Caco-2 (cell line): ENCODE data around the gene CLSTN2. TPM values are rescaled to one million over a fixed set of nuclear protein-coding genes. Genes with fewer than 3 reads are reported as not detected.

Source experiments
- BruUV-seq: library from RNA; stranded (reverse); fragments of 400-500 nt; replicated peaks from 2 replicates; lab custom pipeline; 2021; lab: Mats Ljungman, UMichigan
- CTCF ChIA-PET: fragments of 300-600 bp; sonication (Branson Sonifier 250); formaldehyde crosslinking; loops from one replicate; lab custom pipeline; 2022; ENCODE audit warnings: antibody characterized with exemption; lab: Charles Lee
- POLR2A ChIA-PET: fragments of 300-600 bp; sonication (Branson Sonifier 250); formaldehyde crosslinking; loops from one replicate; lab custom pipeline; 2022; ENCODE audit warnings: antibody characterized with exemption; lab: Charles Lee
- DNase-seq, 2 experiments: peaks; one replicate each; pipeline versions ENCODE4 v3.0.0 to v3.0.0-alpha.2; 2020 to 2022
- H3K27me3 ChIP-seq: replicated peaks from 2 replicates; pipeline ENCODE4 v1.6.0; 2011; ENCODE audit warnings: low read length; ENCODE audit not compliant: control insufficient read depth, insufficient read depth
- H3K36me3 ChIP-seq: 2 replicates; pipeline ENCODE4 v1.5.1; 2011; ENCODE audit warnings: low read length; ENCODE audit not compliant: control insufficient read depth, insufficient read depth
- H3K4me1 ChIP-seq: fragments of 250-450 bp; sonication (Bioruptor Pico); 2 replicates; pipeline ENCODE4 v1.5.1; 2020; ENCODE audit warnings: mild to moderate bottlenecking
- H3K4me3 ChIP-seq: 2 replicates; pipeline ENCODE4 v1.5.1; 2011; ENCODE audit warnings: low read depth, mild to moderate bottlenecking, control low read depth, low read length
- H3K9me3 ChIP-seq: fragments of 250-450 bp; sonication (Bioruptor Pico); 2 replicates; pipeline ENCODE4 v1.5.1; 2020; ENCODE audit warnings: mild to moderate bottlenecking, moderate library complexity
- H3K27ac Mint-ChIP-seq: one replicate; pipeline ENCODE4 v1.8.0; 2022; ENCODE audit warnings: mixed read lengths; ENCODE audit not compliant: unreplicated experiment
- H3K27me3 Mint-ChIP-seq: one replicate; pipeline ENCODE4 v1.8.0; 2022; ENCODE audit warnings: mixed read lengths; ENCODE audit not compliant: insufficient read depth, unreplicated experiment
- H3K36me3 Mint-ChIP-seq: one replicate; pipeline ENCODE4 v1.8.0; 2022; ENCODE audit warnings: mild to moderate bottlenecking, mixed read lengths; ENCODE audit not compliant: insufficient read depth, unreplicated experiment
- H3K4me1 Mint-ChIP-seq: one replicate; pipeline ENCODE4 v1.8.0; 2022; ENCODE audit warnings: low read depth, mixed read lengths; ENCODE audit not compliant: unreplicated experiment
- H3K4me3 Mint-ChIP-seq: one replicate; pipeline ENCODE4 v1.8.0; 2022; ENCODE audit warnings: mild to moderate bottlenecking, moderate library complexity, mixed read lengths; ENCODE audit not compliant: unreplicated experiment
- H3K9me3 Mint-ChIP-seq: one replicate; pipeline ENCODE4 v1.8.0; 2022; ENCODE audit warnings: mixed read lengths; ENCODE audit not compliant: unreplicated experiment
- intact Hi-C: fragments of 100-400 bp; cut with micrococcal nuclease; formaldehyde crosslinking; loops from one replicate; pipeline ENCODE4 v1.10.0; 2022; ENCODE audit not compliant: unreplicated experiment
- total RNA-seq: library from RNA; stranded (reverse); gene quantifications from 2 replicates; pipeline ENCODE4 v1.2.3, GENCODE V29; 2022
- TF ChIP-seq, protein P1 (sequence below), 2 experiments: fragments of 200-600 bp in 1 of 2; IDR thresholded peaks; 1 replicate in 1 of 2; 2 replicates in 1 of 2; pipeline versions ENCODE4 v1.5.1 to v1.8.0; 2011 to 2022; ENCODE audit warnings: antibody characterized with exemption in 1 of 2, control low read depth in 1 of 2, inconsistent platforms in 1 of 2, low read depth in 1 of 2, low read length in 1 of 2, mild to moderate bottlenecking in 1 of 2, moderate library complexity in 1 of 2; ENCODE audit not compliant: insufficient read depth in 1 of 2, severe bottlenecking in 1 of 2, unreplicated experiment in 1 of 2

Gene CLSTN2
- total RNA-seq, 1 experiment from 2014 or later: 26.1 TPM

DNA sequence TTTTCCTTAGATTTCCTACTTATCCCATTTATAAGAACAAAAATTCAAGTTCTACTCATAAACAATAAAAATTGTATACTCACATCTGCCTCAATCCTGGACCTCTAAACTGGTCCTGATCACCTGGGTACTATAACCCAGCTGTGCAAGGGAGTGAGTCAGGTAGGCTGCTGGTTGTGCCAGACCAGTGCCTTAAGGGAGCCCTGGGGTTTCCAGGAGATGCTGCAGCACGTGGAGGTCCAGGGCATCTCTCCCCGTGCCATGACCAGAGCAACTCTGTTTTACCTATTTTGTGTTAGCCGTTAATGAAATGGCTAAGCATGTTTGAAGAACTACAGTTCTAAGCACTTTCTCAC, 602.7 kb downstream of the CLSTN2 start:
- Mint-ChIP-seq H3K27me3 (no peaks in the 10 kb centered on the region), H3K36me3 (no peaks in the 10 kb centered on the region), H3K27ac (no peak overlapping the region), H3K9me3 (no peaks in the 10 kb centered on the region), H3K4me3 (no peak overlapping the region), H3K4me1 (no peaks in the 10 kb centered on the region)
- TF ChIP-seq, protein P1, sequence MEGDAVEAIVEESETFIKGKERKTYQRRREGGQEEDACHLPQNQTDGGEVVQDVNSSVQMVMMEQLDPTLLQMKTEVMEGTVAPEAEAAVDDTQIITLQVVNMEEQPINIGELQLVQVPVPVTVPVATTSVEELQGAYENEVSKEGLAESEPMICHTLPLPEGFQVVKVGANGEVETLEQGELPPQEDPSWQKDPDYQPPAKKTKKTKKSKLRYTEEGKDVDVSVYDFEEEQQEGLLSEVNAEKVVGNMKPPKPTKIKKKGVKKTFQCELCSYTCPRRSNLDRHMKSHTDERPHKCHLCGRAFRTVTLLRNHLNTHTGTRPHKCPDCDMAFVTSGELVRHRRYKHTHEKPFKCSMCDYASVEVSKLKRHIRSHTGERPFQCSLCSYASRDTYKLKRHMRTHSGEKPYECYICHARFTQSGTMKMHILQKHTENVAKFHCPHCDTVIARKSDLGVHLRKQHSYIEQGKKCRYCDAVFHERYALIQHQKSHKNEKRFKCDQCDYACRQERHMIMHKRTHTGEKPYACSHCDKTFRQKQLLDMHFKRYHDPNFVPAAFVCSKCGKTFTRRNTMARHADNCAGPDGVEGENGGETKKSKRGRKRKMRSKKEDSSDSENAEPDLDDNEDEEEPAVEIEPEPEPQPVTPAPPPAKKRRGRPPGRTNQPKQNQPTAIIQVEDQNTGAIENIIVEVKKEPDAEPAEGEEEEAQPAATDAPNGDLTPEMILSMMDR (IDR thresholded peaks at IDR 0.05; ENCODE audit: insufficient read depth in 1 of 2, low read depth in 1 of 2, low read length in 1 of 2, severe bottlenecking in 1 of 2, unreplicated experiment in 1 of 2): no peak
- Histone ChIP-seq H3K4me1 (no peaks in the 10 kb centered on the region; the same call in 1 of the 2 replicates), H3K9me3 (no peaks in the 10 kb centered on the region), H3K4me3 (no peak overlapping the region), H3K27me3 (no peaks in the 10 kb centered on the region), H3K36me3 (no peaks in the 10 kb centered on the region)
- intact Hi-C loops: no loop called here
- ChIA-PET POLR2A (no interaction called here), CTCF (no interaction called here)
- DNase-seq: no peak
- no TSS peak for BruUV-seq

DNA sequence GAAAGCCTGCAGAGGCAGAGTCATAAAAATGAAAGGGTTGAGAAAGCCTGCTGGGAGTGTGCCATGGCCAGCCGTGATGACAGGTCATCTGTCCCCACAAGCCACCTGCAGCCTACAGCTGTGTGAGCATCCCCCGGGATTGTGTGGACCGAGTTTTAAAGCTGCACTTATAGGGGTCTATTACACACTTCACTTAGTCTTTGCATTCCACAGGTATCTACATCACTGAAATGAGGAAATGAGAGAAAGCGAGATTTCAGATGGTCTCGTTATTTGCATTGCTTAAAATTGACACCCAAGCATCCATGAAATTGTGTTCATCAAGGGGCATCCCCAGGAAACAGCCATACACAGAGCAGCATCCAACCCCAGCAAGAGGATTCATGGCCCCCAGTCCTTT, 605.3 kb downstream of the CLSTN2 start:
- Histone ChIP-seq H3K27me3 (no peaks in the 10 kb centered on the region), H3K36me3 (no peaks in the 10 kb centered on the region), H3K4me1 (no peaks in the 10 kb centered on the region; the same call in 1 of the 2 replicates), H3K9me3 (no peaks in the 10 kb centered on the region), H3K4me3 (no peak overlapping the region)
- POLR2A ChIA-PET: no interaction called here
- TF ChIP-seq, protein P1 (IDR thresholded peaks at IDR 0.05; ENCODE audit: insufficient read depth in 1 of 2, low read depth in 1 of 2, low read length in 1 of 2, severe bottlenecking in 1 of 2, unreplicated experiment in 1 of 2): no peak
- Mint-ChIP-seq H3K36me3 (no peaks in the 10 kb centered on the region), H3K27ac (no peak overlapping the region), H3K4me3 (no peak overlapping the region), H3K9me3 (no peaks in the 10 kb centered on the region), H3K27me3 (no peaks in the 10 kb centered on the region), H3K4me1 (no peaks in the 10 kb centered on the region)
- DNase-seq: no peak
- no TSS peak for BruUV-seq
- CTCF ChIA-PET: no interaction called here
- intact Hi-C loops: no loop called here

DNA sequence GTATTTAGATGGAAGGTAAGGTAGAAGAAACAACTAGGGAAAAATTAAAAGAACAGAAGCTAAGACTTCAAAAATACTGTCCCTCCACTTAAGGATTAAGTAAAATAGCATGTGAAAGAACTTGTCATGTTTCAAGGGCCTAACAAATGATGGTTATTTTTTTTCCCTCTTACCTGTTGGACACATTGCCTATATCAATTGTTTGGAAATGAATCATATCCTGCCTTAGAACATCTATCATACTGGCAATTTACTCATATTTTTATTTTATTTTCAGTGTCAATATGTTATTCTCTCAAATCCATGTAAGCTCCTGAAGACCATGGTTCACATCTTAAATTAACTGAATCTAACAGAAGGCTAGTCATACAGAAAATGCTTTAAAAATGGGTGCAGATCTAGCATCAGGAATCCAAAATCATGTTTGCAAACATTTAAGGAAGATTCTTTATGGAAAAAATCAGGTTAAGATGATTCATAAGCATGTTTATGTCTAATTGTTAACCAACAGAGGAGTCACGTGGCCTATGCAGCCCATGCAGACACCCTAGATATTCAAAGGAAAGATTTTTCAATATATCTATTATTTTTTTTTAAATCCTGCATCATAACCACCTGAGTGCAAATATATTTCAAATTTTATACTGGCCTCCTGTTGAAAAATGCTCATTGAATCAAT, 607.1 kb downstream of the CLSTN2 start:
- no peaks in the 10 kb centered on the region for H3K9me3 Mint-ChIP-seq
- no peaks in the 10 kb centered on the region for H3K4me1 ChIP-seq
- no peak overlapping the region for H3K4me3 ChIP-seq
- no peak overlapping the region for H3K4me3 Mint-ChIP-seq
- DNase-seq: no peak
- H3K36me3 Mint-ChIP-seq: no peaks in the 10 kb centered on the region
- H3K9me3 ChIP-seq: no peaks in the 10 kb centered on the region
- no TSS peak for BruUV-seq
- ChIA-PET CTCF (no interaction called here), POLR2A (no interaction called here)
- H3K27me3 Mint-ChIP-seq: no peaks in the 10 kb centered on the region
- no peak overlapping the region for H3K27ac Mint-ChIP-seq
- H3K36me3 ChIP-seq: no peaks in the 10 kb centered on the region
- H3K27me3 ChIP-seq: no peaks in the 10 kb centered on the region
- TF ChIP-seq, protein P1 (IDR thresholded peaks at IDR 0.05; ENCODE audit: insufficient read depth in 1 of 2, low read depth in 1 of 2, low read length in 1 of 2, severe bottlenecking in 1 of 2, unreplicated experiment in 1 of 2): no peak
- intact Hi-C loops: no loop called here
- no peaks in the 10 kb centered on the region for H3K4me1 Mint-ChIP-seq
